K562 (cell line): Measurements from ENCODE around the gene ACP4. TPM values are rescaled to one million over a fixed set of nuclear protein-coding genes. Genes with fewer than 3 reads are reported as not detected.

Experiments used
- ARNT ChIP-seq, 2 experiments: fragments of 450-650 bp; IDR thresholded peaks; 2 replicates each; pipeline ENCODE4 v1.6.1; 2016; ENCODE audit warnings: mild to moderate bottlenecking in 1 of 2
- BCOR ChIP-seq: fragments of 450-650 bp; IDR thresholded peaks from 2 replicates; pipeline ENCODE4 v1.6.1; 2016
- CHD1 ChIP-seq: fragments of 200-600 bp; sonication (generic); IDR thresholded peaks from one replicate; pipeline ENCODE4 v1.6.1; 2012; ENCODE audit warnings: mild to moderate bottlenecking, moderate library complexity, low read length, inconsistent platforms
- GTF2A2 ChIP-seq: IDR thresholded peaks from 2 replicates; pipeline ENCODE4 v1.6.1; 2016; ENCODE audit warnings: mild to moderate bottlenecking, missing genetic modification characterization, missing compliant biosample characterization
- KAT7 ChIP-seq: sonication (generic); formaldehyde crosslinking; IDR thresholded peaks from 2 replicates; pipeline ENCODE4 v1.8.0; 2022; ENCODE audit warnings: missing genetic modification reagents, mild to moderate bottlenecking, borderline replicate concordance
- POLR2G ChIP-seq: fragments of 200-400 bp; formaldehyde crosslinking; IDR thresholded peaks from 2 replicates; pipeline ENCODE4 v1.6.1; 2017; ENCODE audit warnings: low read depth, mild to moderate bottlenecking, antibody characterized with exemption, low read length, moderate library complexity
- RCOR1 ChIP-seq, 2 experiments: IDR thresholded peaks; 2 replicates each; pipeline ENCODE4 v1.6.1; 2012; ENCODE audit warnings: low read depth in 2 of 2, low read length in 2 of 2, borderline replicate concordance in 1 of 2, improper control_type of control experiment in 1 of 2
- SLC30A9 ChIP-seq: fragments of 250-450 bp; sonication (Bioruptor Pico); IDR thresholded peaks from 2 replicates; pipeline ENCODE4 v1.8.0; 2022; ENCODE audit warnings: mild to moderate bottlenecking, moderate library complexity
- SMARCA5 ChIP-seq: fragments of 450-650 bp; IDR thresholded peaks from 2 replicates; pipeline ENCODE4 v1.6.1; 2016
- TEAD4 ChIP-seq, 2 experiments: sonication (generic) in 1 of 2; formaldehyde crosslinking in 1 of 2; IDR thresholded peaks; 2 replicates each; pipeline versions ENCODE4 v1.6.1 to v1.8.0; 2012 to 2022; ENCODE audit warnings: borderline replicate concordance in 1 of 2, inconsistent platforms in 1 of 2, low read length in 1 of 2, mild to moderate bottlenecking in 1 of 2, missing genetic modification reagents in 1 of 2
- TFAM ChIP-seq: fragments of 250-450 bp; sonication (Bioruptor Pico); conservative IDR thresholded peaks from 2 replicates; pipeline ENCODE4 v1.5.0; 2021; ENCODE audit warnings: mild to moderate bottlenecking, moderate library complexity
- ZFP36 ChIP-seq: fragments of 150-350 bp; IDR thresholded peaks from 2 replicates; pipeline ENCODE4 v1.6.1; 2018; ENCODE audit warnings: low read length, low read depth; ENCODE audit not compliant: partially characterized antibody
- ZKSCAN1 ChIP-seq: fragments of 150-350 bp; IDR thresholded peaks from 2 replicates; pipeline ENCODE4 v1.6.1; 2016; ENCODE audit warnings: low read depth, low read length
- ZNF24 ChIP-seq: fragments of 450-650 bp; IDR thresholded peaks from 2 replicates; pipeline ENCODE4 v1.6.1; 2016
- polyA plus RNA-seq, 8 experiments: library from polyadenylated mRNA; depleted of rRNA in 4 of 8; stranded (reverse) in 5 of 8; unstranded in 3 of 8; fragments of >200 nt; fragmentation: Nextera tagmentation in 2 of 8; fragmentation: Illumina TruSeq in 1 of 8; extraction: Ambion mirVana in 2 of 8; extraction: Trizol in 1 of 8; gene quantifications; 2 replicates each; pipeline versions ENCODE4 v1.2.1 to v1.2.3, GENCODE V29; 2011 to 2014; ENCODE audit warnings: inconsistent platforms in 1 of 8, missing spikeins in 1 of 8
- total RNA-seq, 7 experiments: library from RNA; depleted of rRNA in 6 of 7; stranded (reverse); fragments of >200 nt in 6 of 7; fragmentation: Illumina TruSeq in 2 of 7; extraction: Trizol in 2 of 7; gene quantifications; 2 replicates each; pipeline versions ENCODE4 v1.2.1 to v1.2.3, GENCODE V29; 2011 to 2021; ENCODE audit warnings: low replicate concordance in 1 of 7
- TF ChIP-seq, protein P1 (sequence below), 2 experiments: fragments of 150-350 bp in 1 of 2; IDR thresholded peaks; 2 replicates each; pipeline ENCODE4 v1.6.1; 2012 to 2016; ENCODE audit warnings: low read depth in 2 of 2, low read length in 2 of 2, mild to moderate bottlenecking in 1 of 2, moderate library complexity in 1 of 2
- TF ChIP-seq, protein P2 (sequence below), 3 experiments: fragments of 200-800 bp in 1 of 3; fragments of 250-450 bp in 1 of 3; fragments of 450-650 bp in 1 of 3; sonication (Bioruptor Pico) in 1 of 3; sonication (Bioruptor generic) in 1 of 3; formaldehyde crosslinking in 1 of 3; IDR thresholded peaks; 2 replicates each; pipeline versions ENCODE4 v1.6.1 to v1.8.0; 2016 to 2022; ENCODE audit warnings: mild to moderate bottlenecking in 2 of 3, missing genetic modification characterization in 2 of 3, missing compliant biosample characterization in 1 of 3, moderate library complexity in 1 of 3
- TF ChIP-seq, protein P3 (sequence below): fragments of 250-450 bp; sonication (Bioruptor Pico); IDR thresholded peaks from 2 replicates; pipeline ENCODE4 v1.8.0; 2021; ENCODE audit warnings: borderline replicate concordance, mild to moderate bottlenecking, moderate library complexity; ENCODE audit not compliant: poor library complexity, severe bottlenecking
- TF ChIP-seq, protein P4 (sequence below): fragments of 200-800 bp; sonication (Bioruptor generic); IDR thresholded peaks from 2 replicates; pipeline ENCODE4 v1.6.1; 2017; ENCODE audit warnings: missing genetic modification characterization, missing compliant biosample characterization

The ACP4 gene
- total and polyA plus RNA-seq, 9 of the 15 experiments (the other 6 are each of a cell fraction or from before 2014, with no cell fraction given) = not detected

DNA sequence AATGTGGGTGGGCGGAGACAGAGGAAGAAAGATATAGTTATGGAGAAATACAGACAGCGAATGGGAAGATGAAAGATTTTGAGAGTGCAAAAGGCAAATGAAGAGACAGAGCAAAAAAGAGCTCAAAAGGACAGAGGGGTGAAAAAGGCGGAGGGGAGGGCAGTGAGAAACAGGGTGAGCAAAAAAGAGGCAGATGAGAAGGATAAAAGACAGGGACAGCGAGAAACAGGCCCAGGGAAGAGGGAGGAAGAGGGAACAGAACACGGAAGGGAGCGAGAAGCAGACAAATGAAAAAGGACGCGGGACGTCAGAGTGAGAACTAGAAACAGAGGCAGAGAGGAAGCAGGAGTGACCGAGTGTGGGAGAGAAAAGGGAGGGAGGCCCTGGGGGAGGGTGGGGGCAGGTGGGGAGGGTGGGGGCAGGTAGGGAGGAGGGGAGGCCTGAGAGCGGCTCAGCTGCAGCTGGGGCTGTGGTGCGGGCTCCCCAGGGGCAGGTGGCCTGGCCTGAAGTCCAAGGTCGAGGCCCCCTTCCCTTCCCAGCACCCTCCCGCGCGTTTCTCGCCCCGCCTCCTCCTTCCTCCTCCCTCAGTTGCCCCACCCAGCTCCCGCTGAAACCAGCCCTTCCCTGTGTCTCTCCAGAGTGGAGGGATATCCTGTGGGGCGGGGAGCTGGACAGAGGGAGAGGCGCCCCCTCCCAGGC lies 30.5 kb downstream of the ACP4 start (continued):
- TF ChIP-seq, protein P1, sequence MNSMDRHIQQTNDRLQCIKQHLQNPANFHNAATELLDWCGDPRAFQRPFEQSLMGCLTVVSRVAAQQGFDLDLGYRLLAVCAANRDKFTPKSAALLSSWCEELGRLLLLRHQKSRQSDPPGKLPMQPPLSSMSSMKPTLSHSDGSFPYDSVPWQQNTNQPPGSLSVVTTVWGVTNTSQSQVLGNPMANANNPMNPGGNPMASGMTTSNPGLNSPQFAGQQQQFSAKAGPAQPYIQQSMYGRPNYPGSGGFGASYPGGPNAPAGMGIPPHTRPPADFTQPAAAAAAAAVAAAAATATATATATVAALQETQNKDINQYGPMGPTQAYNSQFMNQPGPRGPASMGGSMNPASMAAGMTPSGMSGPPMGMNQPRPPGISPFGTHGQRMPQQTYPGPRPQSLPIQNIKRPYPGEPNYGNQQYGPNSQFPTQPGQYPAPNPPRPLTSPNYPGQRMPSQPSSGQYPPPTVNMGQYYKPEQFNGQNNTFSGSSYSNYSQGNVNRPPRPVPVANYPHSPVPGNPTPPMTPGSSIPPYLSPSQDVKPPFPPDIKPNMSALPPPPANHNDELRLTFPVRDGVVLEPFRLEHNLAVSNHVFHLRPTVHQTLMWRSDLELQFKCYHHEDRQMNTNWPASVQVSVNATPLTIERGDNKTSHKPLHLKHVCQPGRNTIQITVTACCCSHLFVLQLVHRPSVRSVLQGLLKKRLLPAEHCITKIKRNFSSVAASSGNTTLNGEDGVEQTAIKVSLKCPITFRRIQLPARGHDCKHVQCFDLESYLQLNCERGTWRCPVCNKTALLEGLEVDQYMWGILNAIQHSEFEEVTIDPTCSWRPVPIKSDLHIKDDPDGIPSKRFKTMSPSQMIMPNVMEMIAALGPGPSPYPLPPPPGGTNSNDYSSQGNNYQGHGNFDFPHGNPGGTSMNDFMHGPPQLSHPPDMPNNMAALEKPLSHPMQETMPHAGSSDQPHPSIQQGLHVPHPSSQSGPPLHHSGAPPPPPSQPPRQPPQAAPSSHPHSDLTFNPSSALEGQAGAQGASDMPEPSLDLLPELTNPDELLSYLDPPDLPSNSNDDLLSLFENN (IDR thresholded peaks at IDR 0.05; ENCODE audit: low read depth in 2 of 2, low read length in 2 of 2) = no peak
- TF ChIP-seq ZNF24 (no peak), ZFP36 (peak; percentile 40), BCOR (peak; percentile 34; the same call in 1 of the 2 replicates), TFAM (CRISPR knock-in tag) (no peak), ZKSCAN1 (no peak), SMARCA5 (peak; percentile 59; the same call in 1 of the 2 replicates), CHD1 (no peak), TEAD4 (IDR thresholded peaks at IDR 0.05; ENCODE audit: low read length) (no peak), TEAD4 (CRISPR knock-in tag; IDR thresholded peaks at IDR 0.05; ENCODE audit: borderline replicate concordance) (no peak), SLC30A9 (no peak), GTF2A2 (tag) (no peak), ARNT (IDR thresholded peaks at IDR 0.05) (0 out of 4 replicates have a peak, but pooled peaks of 1 of the 2 experiments have one; percentile 45), RCOR1 (IDR thresholded peaks at IDR 0.05; ENCODE audit: borderline replicate concordance in 1 of 2, low read depth in 2 of 2, low read length in 2 of 2) (peak in 1 of 2 experiments; percentile 16; a peak in 1 of 4 replicates), POLR2G (peak; percentile 63), KAT7 (no peak)
- TF ChIP-seq, protein P2, sequence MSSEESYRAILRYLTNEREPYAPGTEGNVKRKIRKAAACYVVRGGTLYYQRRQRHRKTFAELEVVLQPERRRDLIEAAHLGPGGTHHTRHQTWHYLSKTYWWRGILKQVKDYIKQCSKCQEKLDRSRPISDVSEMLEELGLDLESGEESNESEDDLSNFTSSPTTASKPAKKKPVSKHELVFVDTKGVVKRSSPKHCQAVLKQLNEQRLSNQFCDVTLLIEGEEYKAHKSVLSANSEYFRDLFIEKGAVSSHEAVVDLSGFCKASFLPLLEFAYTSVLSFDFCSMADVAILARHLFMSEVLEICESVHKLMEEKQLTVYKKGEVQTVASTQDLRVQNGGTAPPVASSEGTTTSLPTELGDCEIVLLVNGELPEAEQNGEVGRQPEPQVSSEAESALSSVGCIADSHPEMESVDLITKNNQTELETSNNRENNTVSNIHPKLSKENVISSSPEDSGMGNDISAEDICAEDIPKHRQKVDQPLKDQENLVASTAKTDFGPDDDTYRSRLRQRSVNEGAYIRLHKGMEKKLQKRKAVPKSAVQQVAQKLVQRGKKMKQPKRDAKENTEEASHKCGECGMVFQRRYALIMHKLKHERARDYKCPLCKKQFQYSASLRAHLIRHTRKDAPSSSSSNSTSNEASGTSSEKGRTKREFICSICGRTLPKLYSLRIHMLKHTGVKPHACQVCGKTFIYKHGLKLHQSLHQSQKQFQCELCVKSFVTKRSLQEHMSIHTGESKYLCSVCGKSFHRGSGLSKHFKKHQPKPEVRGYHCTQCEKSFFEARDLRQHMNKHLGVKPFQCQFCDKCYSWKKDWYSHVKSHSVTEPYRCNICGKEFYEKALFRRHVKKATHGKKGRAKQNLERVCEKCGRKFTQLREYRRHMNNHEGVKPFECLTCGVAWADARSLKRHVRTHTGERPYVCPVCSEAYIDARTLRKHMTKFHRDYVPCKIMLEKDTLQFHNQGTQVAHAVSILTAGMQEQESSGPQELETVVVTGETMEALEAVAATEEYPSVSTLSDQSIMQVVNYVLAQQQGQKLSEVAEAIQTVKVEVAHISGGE (CRISPR knock-in tag; IDR thresholded peaks at IDR 0.05) = no peak
- TF ChIP-seq, protein P3, sequence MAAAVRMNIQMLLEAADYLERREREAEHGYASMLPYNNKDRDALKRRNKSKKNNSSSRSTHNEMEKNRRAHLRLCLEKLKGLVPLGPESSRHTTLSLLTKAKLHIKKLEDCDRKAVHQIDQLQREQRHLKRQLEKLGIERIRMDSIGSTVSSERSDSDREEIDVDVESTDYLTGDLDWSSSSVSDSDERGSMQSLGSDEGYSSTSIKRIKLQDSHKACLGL (CRISPR knock-in tag) = no peak
- TF ChIP-seq, protein P4, sequence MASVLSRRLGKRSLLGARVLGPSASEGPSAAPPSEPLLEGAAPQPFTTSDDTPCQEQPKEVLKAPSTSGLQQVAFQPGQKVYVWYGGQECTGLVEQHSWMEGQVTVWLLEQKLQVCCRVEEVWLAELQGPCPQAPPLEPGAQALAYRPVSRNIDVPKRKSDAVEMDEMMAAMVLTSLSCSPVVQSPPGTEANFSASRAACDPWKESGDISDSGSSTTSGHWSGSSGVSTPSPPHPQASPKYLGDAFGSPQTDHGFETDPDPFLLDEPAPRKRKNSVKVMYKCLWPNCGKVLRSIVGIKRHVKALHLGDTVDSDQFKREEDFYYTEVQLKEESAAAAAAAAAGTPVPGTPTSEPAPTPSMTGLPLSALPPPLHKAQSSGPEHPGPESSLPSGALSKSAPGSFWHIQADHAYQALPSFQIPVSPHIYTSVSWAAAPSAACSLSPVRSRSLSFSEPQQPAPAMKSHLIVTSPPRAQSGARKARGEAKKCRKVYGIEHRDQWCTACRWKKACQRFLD = no peak
